Fibroblast of lung (primary cell): ENCODE results near the gene SPC25. TPM values are rescaled to one million over a fixed set of nuclear protein-coding genes. Genes with fewer than 3 reads are reported as not detected.
"Not testable (repeated sequence)": the region's sequence is repeated elsewhere in the genome, so short reads cannot be mapped to it uniquely, and the experiment has no call there.

Source experiments
- DNase-seq, 2 donors: peaks; one replicate each; pipeline versions ENCODE4 v3.0.0 to v3.0.0-alpha.2; 2010; ENCODE audit warnings: low read depth in 2 of 2
- H2AFZ ChIP-seq: 2 replicates; pipeline ENCODE4 v1.5.1; 2012; ENCODE audit warnings: low read length, control low read depth, inconsistent platforms
- H3K27ac ChIP-seq: 2 replicates; pipeline ENCODE4 v1.5.1; 2011; ENCODE audit warnings: low read length, control low read depth; ENCODE audit not compliant: insufficient read depth
- H3K27me3 ChIP-seq: 2 replicates; pipeline ENCODE4 v1.5.1; 2011; ENCODE audit warnings: mild to moderate bottlenecking, low read length; ENCODE audit not compliant: control insufficient read depth, insufficient read depth
- H3K36me3 ChIP-seq: 2 replicates; pipeline ENCODE4 v1.5.1; 2011; ENCODE audit warnings: low read length; ENCODE audit not compliant: control insufficient read depth, insufficient read depth
- H3K4me1 ChIP-seq: 2 replicates; pipeline ENCODE4 v1.5.1; 2011; ENCODE audit warnings: low read length; ENCODE audit not compliant: control insufficient read depth, insufficient read depth; ENCODE audit errors: extremely low read depth
- H3K4me2 ChIP-seq: 2 replicates; pipeline ENCODE4 v1.5.1; 2011; ENCODE audit warnings: low read length, control low read depth; ENCODE audit not compliant: insufficient read depth; ENCODE audit errors: extremely low read depth
- H3K4me3 ChIP-seq, 4 experiments: fragments of 200-600 bp in 1 of 4; sonication (generic) in 1 of 4; replicated peaks in 1 of 4; 2 replicates each; pipeline ENCODE4 v1.5.1; 2011 to 2016; ENCODE audit warnings: low read length in 4 of 4, low read depth in 3 of 4, mild to moderate bottlenecking in 3 of 4, control low read depth in 2 of 4, inconsistent platforms in 1 of 4, mixed read lengths in 1 of 4; ENCODE audit not compliant: insufficient read depth in 1 of 4; ENCODE audit errors: control extremely low read depth in 1 of 4
- H3K79me2 ChIP-seq: 2 replicates; pipeline ENCODE4 v1.5.1; 2012; ENCODE audit warnings: mild to moderate bottlenecking, low read length, inconsistent platforms; ENCODE audit not compliant: control insufficient read depth, insufficient read depth
- H3K9ac ChIP-seq: 2 replicates; pipeline ENCODE4 v1.5.1; 2011; ENCODE audit warnings: mild to moderate bottlenecking, low read length, control low read depth; ENCODE audit not compliant: insufficient read depth
- H3K9me3 ChIP-seq: 2 replicates; pipeline ENCODE4 v1.5.1; 2012; ENCODE audit warnings: low read depth, low read length; ENCODE audit not compliant: control insufficient read depth, insufficient read depth
- H4K20me1 ChIP-seq: 2 replicates; pipeline ENCODE4 v1.5.1; 2011; ENCODE audit warnings: low read length; ENCODE audit not compliant: control insufficient read depth, insufficient read depth; ENCODE audit errors: extremely low read depth
- EZH2 ChIP-seq: IDR thresholded peaks from 2 replicates; pipeline ENCODE4 v1.5.1; 2012; ENCODE audit warnings: low read length, control low read depth, mild to moderate bottlenecking; ENCODE audit errors: missing control alignments
- polyA plus RNA-seq, 2 donors: library from polyadenylated mRNA; depleted of rRNA in 1 of 2; stranded (reverse) in 1 of 2; unstranded in 1 of 2; fragments of >200 nt; gene quantifications; 2 replicates each; pipeline ENCODE4 v1.2.1, GENCODE V29; 2011 to 2012; ENCODE audit warnings: missing spikeins in 1 of 2
- total RNA-seq: library from RNA; depleted of rRNA; stranded (reverse); fragments of >200 nt; gene quantifications from 2 replicates; pipeline ENCODE4 v1.2.1, GENCODE V29; 2014
- TF ChIP-seq, protein P1 (sequence below), 2 donors: IDR thresholded peaks in 1 of 2; conservative IDR thresholded peaks in 1 of 2; 1 replicate in 1 of 2; 2 replicates in 1 of 2; pipeline ENCODE4 v1.5.1; 2011 to 2012; ENCODE audit warnings: low read length in 2 of 2, control low read depth in 1 of 2, inconsistent platforms in 1 of 2, low read depth in 1 of 2, mild to moderate bottlenecking in 1 of 2

The SPC25 gene
- total and polyA plus RNA-seq, 2 donors (not counting 1 experiment from before 2014, with no cell fraction given) = 0.99 to 4.8 TPM

DNA sequence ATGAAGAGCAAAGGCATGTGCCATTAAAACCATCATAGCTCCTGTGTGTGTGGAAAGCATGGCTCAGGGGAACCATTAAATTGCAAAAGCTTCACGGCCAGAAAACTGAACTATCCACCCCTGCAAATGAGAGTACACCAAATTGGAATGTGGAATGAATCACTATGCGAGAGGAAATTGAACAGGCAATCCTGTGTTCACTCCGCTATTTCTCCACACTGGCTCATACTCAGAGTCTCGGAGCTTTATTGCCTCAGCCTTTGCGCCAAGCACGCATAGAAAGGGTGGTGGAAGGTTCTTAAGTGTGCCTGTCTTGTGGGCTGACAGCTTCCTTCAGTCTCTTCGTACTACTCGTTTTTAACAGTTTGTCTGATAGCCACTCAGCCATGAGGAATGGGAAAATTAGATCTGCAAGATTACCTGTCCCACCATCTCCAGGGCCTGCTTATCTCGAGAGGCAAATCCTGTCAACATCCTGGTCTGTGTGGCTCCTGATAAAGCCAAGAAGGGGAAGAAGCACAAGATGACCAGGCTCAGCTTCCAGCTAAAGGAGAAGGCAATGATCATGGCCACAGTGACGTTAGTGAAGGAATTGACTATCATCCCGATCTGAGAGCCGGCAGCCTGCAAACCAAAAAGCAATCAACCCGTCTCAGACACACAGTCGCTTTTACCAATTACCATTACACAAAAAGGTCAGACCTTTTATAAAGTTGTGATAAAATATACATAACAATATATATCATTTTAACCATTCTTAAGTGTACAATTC, 45.8 kb upstream of the SPC25 start:
- H3K4me3 ChIP-seq = no peak overlapping the region
- H3K9me3 ChIP-seq = no peaks in the 10 kb centered on the region
- no peak overlapping the region for H3K4me2 ChIP-seq
- no peak overlapping the region for H3K27ac ChIP-seq
- H2AFZ ChIP-seq = no peak overlapping the region
- no peak overlapping the region for H3K9ac ChIP-seq
- no peaks in the 10 kb centered on the region for H3K27me3 ChIP-seq
- peak; percentile 2 to 81 for DNase-seq
- H4K20me1 ChIP-seq = no peaks in the 10 kb centered on the region
- no peaks in the 10 kb centered on the region for H3K79me2 ChIP-seq
- H3K4me1 ChIP-seq = no peaks in the 10 kb centered on the region
- TF ChIP-seq EZH2 = no peak
- TF ChIP-seq, protein P1, sequence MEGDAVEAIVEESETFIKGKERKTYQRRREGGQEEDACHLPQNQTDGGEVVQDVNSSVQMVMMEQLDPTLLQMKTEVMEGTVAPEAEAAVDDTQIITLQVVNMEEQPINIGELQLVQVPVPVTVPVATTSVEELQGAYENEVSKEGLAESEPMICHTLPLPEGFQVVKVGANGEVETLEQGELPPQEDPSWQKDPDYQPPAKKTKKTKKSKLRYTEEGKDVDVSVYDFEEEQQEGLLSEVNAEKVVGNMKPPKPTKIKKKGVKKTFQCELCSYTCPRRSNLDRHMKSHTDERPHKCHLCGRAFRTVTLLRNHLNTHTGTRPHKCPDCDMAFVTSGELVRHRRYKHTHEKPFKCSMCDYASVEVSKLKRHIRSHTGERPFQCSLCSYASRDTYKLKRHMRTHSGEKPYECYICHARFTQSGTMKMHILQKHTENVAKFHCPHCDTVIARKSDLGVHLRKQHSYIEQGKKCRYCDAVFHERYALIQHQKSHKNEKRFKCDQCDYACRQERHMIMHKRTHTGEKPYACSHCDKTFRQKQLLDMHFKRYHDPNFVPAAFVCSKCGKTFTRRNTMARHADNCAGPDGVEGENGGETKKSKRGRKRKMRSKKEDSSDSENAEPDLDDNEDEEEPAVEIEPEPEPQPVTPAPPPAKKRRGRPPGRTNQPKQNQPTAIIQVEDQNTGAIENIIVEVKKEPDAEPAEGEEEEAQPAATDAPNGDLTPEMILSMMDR (conservative IDR thresholded peaks at IDR 0.05 in 1 of 2, IDR thresholded peaks at IDR 0.05 in 1 of 2; ENCODE audit: low read depth in 1 of 2, low read length in 2 of 2) = no peak
- H3K36me3 ChIP-seq = no peaks in the 10 kb centered on the region

DNA sequence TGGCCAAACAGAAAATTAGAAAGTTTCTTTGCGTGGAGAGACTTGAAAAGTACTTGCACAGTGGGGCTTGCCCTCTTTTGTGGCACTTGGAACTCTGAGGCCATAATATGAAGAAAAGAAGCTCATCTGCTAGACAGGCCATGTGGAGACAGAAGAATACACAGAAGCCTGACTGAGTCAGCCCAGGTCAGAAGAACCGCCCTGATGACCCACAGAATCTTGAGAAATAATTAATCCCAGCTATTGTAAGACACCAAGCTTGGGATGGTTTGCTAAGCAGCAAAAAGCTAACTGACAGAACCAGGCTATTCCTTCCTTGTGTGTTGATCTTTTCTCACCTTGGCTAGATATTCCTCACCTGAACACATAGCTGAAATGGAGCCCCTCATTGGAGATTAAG, 44.6 kb upstream of the SPC25 start:
- DNase-seq = no peak
- no peaks in the 10 kb centered on the region for H4K20me1 ChIP-seq
- no peaks in the 10 kb centered on the region for H3K4me1 ChIP-seq
- no peaks in the 10 kb centered on the region for H3K9me3 ChIP-seq
- H3K4me2 ChIP-seq = no peak overlapping the region
- no peaks in the 10 kb centered on the region for H3K27me3 ChIP-seq
- no peak overlapping the region for H2AFZ ChIP-seq
- H3K36me3 ChIP-seq = no peaks in the 10 kb centered on the region
- no peak for TF ChIP-seq EZH2
- TF ChIP-seq, protein P1 (conservative IDR thresholded peaks at IDR 0.05 in 1 of 2, IDR thresholded peaks at IDR 0.05 in 1 of 2; ENCODE audit: low read depth in 1 of 2, low read length in 2 of 2) = no peak
- no peaks in the 10 kb centered on the region for H3K79me2 ChIP-seq
- H3K9ac ChIP-seq = no peak overlapping the region
- H3K4me3 ChIP-seq = no peak overlapping the region
- H3K27ac ChIP-seq = no peak overlapping the region

DNA sequence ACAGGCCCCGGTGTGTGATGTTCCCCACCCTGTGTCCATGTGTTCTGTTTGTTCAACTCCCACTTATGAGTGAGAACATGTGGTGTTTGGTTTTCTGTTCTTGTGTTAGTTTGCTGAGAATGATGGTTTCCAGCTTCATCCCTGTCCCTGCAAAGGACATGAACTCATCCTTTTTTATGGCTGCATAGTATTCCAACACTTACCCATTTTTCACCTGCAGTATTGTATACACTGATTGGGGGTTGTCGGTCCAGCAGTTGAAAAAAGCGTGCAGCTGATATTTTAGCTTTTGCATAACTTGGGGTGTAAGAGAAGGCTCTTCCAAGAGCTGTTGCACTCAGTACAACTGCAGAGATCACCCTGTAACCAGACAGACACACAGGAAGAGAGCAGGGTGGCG, 41.9 kb upstream of the SPC25 start:
- H3K27ac ChIP-seq, H3K9ac ChIP-seq, H3K4me2 ChIP-seq, H3K79me2 ChIP-seq, H3K4me1 ChIP-seq, H3K27me3 ChIP-seq, H2AFZ ChIP-seq, DNase-seq, H4K20me1 ChIP-seq, H3K4me3 ChIP-seq, H3K9me3 ChIP-seq, H3K36me3 ChIP-seq: not testable (repeated sequence)
